GM19240 (cell line): ENCODE results near the gene PNKP.

ENCODE experiments used
- DNase-seq: peaks from one replicate; pipeline ENCODE4 v3.0.0; 2011; ENCODE audit warnings: low spot score; ENCODE audit not compliant: insufficient read length

The PNKP gene

GRCh38 chr19:49866933-49867782 is at the start of gene PNKP:
PNKP (minus strand) TSS chr19:49867576; CDS start chr19:49867204, 372 bp downstream.
- peak; percentile 96 for DNase-seq

- no peak for DNase-seq
These were observed 47.9 kb upstream of the PNKP start for GRCh38 chr19:49915271-49915670.

- no peak for DNase-seq
These were observed 46.3 kb upstream of the PNKP start for GRCh38 chr19:49913720-49914119.

GRCh38 chr19:49912965-49913685 is 45.7 kb upstream of the PNKP start:
- DNase-seq = no peak

GRCh38 chr19:49911381-49912145 is 44.2 kb upstream of the PNKP start:
- DNase-seq = peak; percentile 61

GRCh38 chr19:49910179-49910578 is 42.8 kb upstream of the PNKP start:
- no peak for DNase-seq

- DNase-seq = no peak
These were observed 41.4 kb upstream of the PNKP start for GRCh38 chr19:49908480-49909420.

GRCh38 chr19:49907745-49908446 is 40.5 kb upstream of the PNKP start:
- no peak for DNase-seq

GRCh38 chr19:49906879-49907564 is 39.6 kb upstream of the PNKP start:
- no peak for DNase-seq

GRCh38 chr19:49904136-49904535 is 36.8 kb upstream of the PNKP start:
- no peak for DNase-seq

GRCh38 chr19:49896863-49897621 is 29.7 kb upstream of the PNKP start, which contains the start of gene IL4I1:
IL4I1 (minus strand) TSS chr19:49896887; CDS start chr19:49896160, 727 bp downstream.
- peak; percentile 83 for DNase-seq

GRCh38 chr19:49895566-49896297 is 28.4 kb upstream of the PNKP start:
- DNase-seq = no peak

- peak; percentile 67 for DNase-seq
These were observed 27.6 kb upstream of the PNKP start for GRCh38 chr19:49894879-49895565.

- DNase-seq = no peak
These were observed 26.8 kb upstream of the PNKP start for GRCh38 chr19:49894011-49894664.

GRCh38 chr19:49892716-49893115 is 25.3 kb upstream of the PNKP start:
- DNase-seq = no peak

GRCh38 chr19:49891393-49891792 is 24.0 kb upstream of the PNKP start:
- DNase-seq = no peak
